NCI-H2107 treated with DMSO at 0.1 percent for 48 hours (cell line): ENCODE measurements around the gene TOP2A.
"Not testable (repeated sequence)": the region's sequence is repeated elsewhere in the genome, so short reads cannot be mapped to it uniquely, and the experiment has no call there.

Experiments used
- DNase-seq: peaks from one replicate; lab custom pipeline; 2025; ENCODE audit not compliant: unreplicated experiment; lab: John Stamatoyannopoulos, UW

Gene TOP2A

GRCh38 chr17:40377832-40378231, 39.9 kb downstream of the TOP2A start:
- no peak for DNase-seq

GRCh38 chr17:40376541-40376940, 41.2 kb downstream of the TOP2A start:
- DNase-seq = not testable (repeated sequence)

- not testable (repeated sequence) for DNase-seq
These were observed 41.9 kb downstream of the TOP2A start for GRCh38 chr17:40375786-40376185.

- DNase-seq = no peak
These were observed 42.7 kb downstream of the TOP2A start for GRCh38 chr17:40374821-40375498.

- no peak for DNase-seq
These were observed 43.7 kb downstream of the TOP2A start for GRCh38 chr17:40373999-40374398.

GRCh38 chr17:40373324-40373723, 44.4 kb downstream of the TOP2A start:
- no peak for DNase-seq

- DNase-seq = not testable (repeated sequence)
These were observed 45.1 kb downstream of the TOP2A start for GRCh38 chr17:40372644-40373043.

GRCh38 chr17:40372031-40372430, 45.7 kb downstream of the TOP2A start:
- no peak for DNase-seq

- no peak for DNase-seq
These were observed 46.3 kb downstream of the TOP2A start for GRCh38 chr17:40371261-40371929.

GRCh38 chr17:40369923-40370322, 47.8 kb downstream of the TOP2A start:
- no peak for DNase-seq

GRCh38 chr17:40367728-40368127, 50.0 kb downstream of the TOP2A start:
- DNase-seq = not testable (repeated sequence)

- DNase-seq = no peak
These were observed 50.7 kb downstream of the TOP2A start for GRCh38 chr17:40366861-40367518.

GRCh38 chr17:40366076-40366860, 51.4 kb downstream of the TOP2A start:
- no peak for DNase-seq

- DNase-seq = no peak
These were observed 52.8 kb downstream of the TOP2A start for GRCh38 chr17:40364906-40365305.

- DNase-seq = no peak
These were observed 53.4 kb downstream of the TOP2A start, which contains the start of gene GJD3 for GRCh38 chr17:40364121-40364861. TSS of gene GJD3 (minus strand) at chr17:40364737. CDS start at chr17:40363815, 922 bp downstream.

- no peak for DNase-seq
These were observed 54.4 kb downstream of the TOP2A start for GRCh38 chr17:40363111-40363827.

GRCh38 chr17:40362696-40363110, 55.0 kb downstream of the TOP2A start:
- no peak for DNase-seq

GRCh38 chr17:40361925-40362695, 55.6 kb downstream of the TOP2A start:
- DNase-seq = no peak
